Measurements from ENCODE around the gene TRAF5. TPM values are rescaled to one million over a fixed set of nuclear protein-coding genes. Genes with fewer than 3 reads are reported as not detected.
A peak's percentile ranks its signal among the peaks of the same experiment; 100 is the strongest.

TRAF5 gene, protein sequence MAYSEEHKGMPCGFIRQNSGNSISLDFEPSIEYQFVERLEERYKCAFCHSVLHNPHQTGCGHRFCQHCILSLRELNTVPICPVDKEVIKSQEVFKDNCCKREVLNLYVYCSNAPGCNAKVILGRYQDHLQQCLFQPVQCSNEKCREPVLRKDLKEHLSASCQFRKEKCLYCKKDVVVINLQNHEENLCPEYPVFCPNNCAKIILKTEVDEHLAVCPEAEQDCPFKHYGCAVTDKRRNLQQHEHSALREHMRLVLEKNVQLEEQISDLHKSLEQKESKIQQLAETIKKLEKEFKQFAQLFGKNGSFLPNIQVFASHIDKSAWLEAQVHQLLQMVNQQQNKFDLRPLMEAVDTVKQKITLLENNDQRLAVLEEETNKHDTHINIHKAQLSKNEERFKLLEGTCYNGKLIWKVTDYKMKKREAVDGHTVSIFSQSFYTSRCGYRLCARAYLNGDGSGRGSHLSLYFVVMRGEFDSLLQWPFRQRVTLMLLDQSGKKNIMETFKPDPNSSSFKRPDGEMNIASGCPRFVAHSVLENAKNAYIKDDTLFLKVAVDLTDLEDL
- total RNA-seq, result 9.8 TPM
- long read RNA-seq, partial matches to known transcripts, result 0 of 5 reads
- long read RNA-seq, other reads (novel, unspliced or antisense), result 0 of 5 reads

DNA sequence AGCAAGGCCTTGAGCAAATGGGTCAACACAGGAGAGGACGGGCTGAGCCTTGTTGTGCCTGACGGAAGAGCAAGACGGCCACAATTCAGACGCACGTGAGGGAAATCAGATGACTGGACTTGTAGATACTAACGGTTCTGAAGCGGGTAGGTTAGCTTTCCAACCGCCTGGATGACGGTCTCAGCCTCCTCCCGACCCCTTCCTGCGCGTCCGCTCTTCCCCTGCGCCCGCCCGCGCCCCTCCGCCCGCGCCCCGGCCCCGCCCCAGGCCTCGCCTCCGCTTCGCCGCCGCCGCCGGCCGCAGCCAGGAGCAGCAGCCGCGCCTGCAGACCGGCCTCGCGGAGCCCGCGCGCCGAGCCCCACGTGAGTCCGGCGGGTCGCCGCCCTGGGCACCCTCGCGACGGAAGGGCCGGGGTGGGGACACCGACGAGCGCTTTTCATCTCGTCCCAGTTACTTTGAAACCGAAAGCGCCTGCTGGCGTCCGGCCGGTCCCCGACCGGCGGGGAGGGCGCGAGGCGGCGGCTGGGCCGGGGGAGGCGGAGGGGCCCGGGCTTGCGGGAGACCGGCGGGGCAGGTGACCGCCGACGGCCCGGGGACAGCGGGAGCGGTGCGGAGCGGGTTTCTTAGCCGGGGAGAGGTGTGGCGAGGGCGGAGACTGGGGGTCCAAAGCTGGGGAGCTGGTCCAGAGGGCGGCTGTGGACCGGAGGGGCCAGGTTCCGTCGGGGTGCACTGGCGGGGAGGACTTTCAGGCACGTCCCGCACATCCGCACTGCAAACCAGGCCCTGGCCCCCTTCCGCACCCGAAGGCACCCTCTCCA lies at the start of gene TRAF5:
TSS of gene TRAF5 (plus strand) at position 306 of the 818 bp plus-strand sequence. CDS start 26,407 bp downstream, outside the sequence.
- Histone ChIP-seq H3K9me3 (no peaks in the 10 kb centered on the region), H3K27ac (peak within 1 kb of the TSS; percentile 79), H3K4me3 (peak within 1 kb of the TSS; percentile 80), H3K36me3 (no peaks in the 10 kb centered on the region), H3K4me1 (peaks cover 15% of the 10 kb centered on the region), H3K27me3 (no peaks in the 10 kb centered on the region)
- intact Hi-C loops (cut with DNase I), result no loop called here
- TF ChIP-seq, protein P1, sequence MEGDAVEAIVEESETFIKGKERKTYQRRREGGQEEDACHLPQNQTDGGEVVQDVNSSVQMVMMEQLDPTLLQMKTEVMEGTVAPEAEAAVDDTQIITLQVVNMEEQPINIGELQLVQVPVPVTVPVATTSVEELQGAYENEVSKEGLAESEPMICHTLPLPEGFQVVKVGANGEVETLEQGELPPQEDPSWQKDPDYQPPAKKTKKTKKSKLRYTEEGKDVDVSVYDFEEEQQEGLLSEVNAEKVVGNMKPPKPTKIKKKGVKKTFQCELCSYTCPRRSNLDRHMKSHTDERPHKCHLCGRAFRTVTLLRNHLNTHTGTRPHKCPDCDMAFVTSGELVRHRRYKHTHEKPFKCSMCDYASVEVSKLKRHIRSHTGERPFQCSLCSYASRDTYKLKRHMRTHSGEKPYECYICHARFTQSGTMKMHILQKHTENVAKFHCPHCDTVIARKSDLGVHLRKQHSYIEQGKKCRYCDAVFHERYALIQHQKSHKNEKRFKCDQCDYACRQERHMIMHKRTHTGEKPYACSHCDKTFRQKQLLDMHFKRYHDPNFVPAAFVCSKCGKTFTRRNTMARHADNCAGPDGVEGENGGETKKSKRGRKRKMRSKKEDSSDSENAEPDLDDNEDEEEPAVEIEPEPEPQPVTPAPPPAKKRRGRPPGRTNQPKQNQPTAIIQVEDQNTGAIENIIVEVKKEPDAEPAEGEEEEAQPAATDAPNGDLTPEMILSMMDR (IDR thresholded peaks at IDR 0.05), result no peak
- DNase-seq (peak; percentile 81), ATAC-seq (peak; percentile 82)

DNA sequence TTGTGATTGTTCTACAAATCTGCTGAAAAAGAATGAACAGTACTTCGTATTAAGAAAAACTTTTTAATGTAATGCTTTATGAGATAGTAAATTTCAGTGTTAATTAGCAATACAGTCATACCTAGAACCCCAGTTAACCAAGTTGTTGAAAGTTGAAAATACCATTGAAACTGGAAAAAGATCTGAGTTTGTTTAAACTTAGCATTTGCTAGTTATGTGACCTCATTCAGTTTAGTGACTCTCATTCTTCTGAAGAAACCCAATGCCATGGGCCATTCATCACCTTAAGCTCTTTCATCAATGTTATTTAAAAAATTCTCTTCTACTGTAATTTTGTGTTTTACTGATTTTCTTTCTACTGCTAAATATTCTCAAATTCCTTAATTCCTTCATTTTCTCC lies 47.3 kb upstream of the TRAF5 start:
- Histone ChIP-seq H3K9me3 (no peaks in the 10 kb centered on the region), H3K27me3 (no peaks in the 10 kb centered on the region), H3K27ac (no peak overlapping the region), H3K4me1 (no peaks in the 10 kb centered on the region), H3K36me3 (peaks cover 97% of the 10 kb centered on the region), H3K4me3 (no peak overlapping the region)
- intact Hi-C loops (cut with DNase I), result no loop called here
- ATAC-seq (no peak), DNase-seq (no peak)
- TF ChIP-seq, protein P1 (IDR thresholded peaks at IDR 0.05), result no peak

GRCh38 chr1:211280910-211281309 lies 45.7 kb upstream of the TRAF5 start:
- H3K27ac ChIP-seq, result no peak overlapping the region
- H3K36me3 ChIP-seq, result peaks cover 99% of the 10 kb centered on the region
- no peaks in the 10 kb centered on the region for H3K9me3 ChIP-seq
- ATAC-seq (no peak), DNase-seq (no peak)
- no peaks in the 10 kb centered on the region for H3K27me3 ChIP-seq
- no peak overlapping the region for H3K4me3 ChIP-seq
- intact Hi-C loops (cut with DNase I), result no loop called here
- TF ChIP-seq, protein P1 (IDR thresholded peaks at IDR 0.05), result no peak
- no peaks in the 10 kb centered on the region for H3K4me1 ChIP-seq

- Histone ChIP-seq H3K36me3 (peaks cover 99% of the 10 kb centered on the region), H3K27me3 (no peaks in the 10 kb centered on the region), H3K27ac (no peak overlapping the region), H3K9me3 (no peaks in the 10 kb centered on the region), H3K4me3 (no peak overlapping the region), H3K4me1 (no peaks in the 10 kb centered on the region)
- intact Hi-C loops (cut with DNase I), result no loop called here
- TF ChIP-seq, protein P1 (IDR thresholded peaks at IDR 0.05), result no peak
- ATAC-seq (no peak), DNase-seq (no peak)
Measured at GRCh38 chr1:211281320-211282022, 45.2 kb upstream of the TRAF5 start.

- Histone ChIP-seq H3K27me3 (no peaks in the 10 kb centered on the region), H3K4me1 (no peaks in the 10 kb centered on the region), H3K4me3 (no peak overlapping the region), H3K27ac (no peak overlapping the region), H3K9me3 (no peaks in the 10 kb centered on the region), H3K36me3 (peaks cover 97% of the 10 kb centered on the region)
- DNase-seq (no peak), ATAC-seq (no peak)
- intact Hi-C loops (cut with DNase I), result no loop called here
- TF ChIP-seq, protein P1 (IDR thresholded peaks at IDR 0.05), result no peak
Measured at GRCh38 chr1:211282023-211282373, 44.6 kb upstream of the TRAF5 start.
